Measurements from ENCODE around the gene FASTKD1. TPM values are rescaled to one million over a fixed set of nuclear protein-coding genes. Genes with fewer than 3 reads are reported as not detected.
"Not testable (repeated sequence)": the region's sequence is repeated elsewhere in the genome, so short reads cannot be mapped to it uniquely, and the experiment has no call there.

The FASTKD1 gene
- total RNA-seq, 1 experiment from 2014 or later: 23.8 TPM

DNA sequence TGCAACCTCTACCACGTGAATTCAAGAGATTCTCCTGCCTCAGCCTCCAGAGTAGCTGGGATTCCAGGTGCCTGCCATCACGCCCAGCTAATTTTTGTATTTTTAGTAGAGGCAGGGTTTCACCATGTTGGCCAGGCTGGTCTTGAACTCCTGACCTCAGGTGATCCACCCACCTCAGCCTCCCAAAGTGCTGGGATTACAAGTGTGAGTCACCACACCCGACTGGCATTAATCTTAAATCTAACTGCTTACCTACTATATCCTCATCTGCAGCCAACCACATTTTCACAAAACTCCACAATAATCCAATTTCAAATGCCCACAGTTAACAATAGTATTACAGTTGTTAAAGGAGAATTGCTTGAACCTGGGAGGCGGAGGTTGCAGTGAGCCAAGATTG is 2.9 kb downstream of the FASTKD1 start:
- not testable (repeated sequence) for DNase-seq (ENCODE audit: low read depth)

GRCh38 chr2:169569948-169570347 is 3.7 kb downstream of the FASTKD1 start:
- no peak for DNase-seq (ENCODE audit: low read depth)

GRCh38 chr2:169565686-169566085 is 8.0 kb downstream of the FASTKD1 start:
- DNase-seq (ENCODE audit: low read depth): no peak

- no peak for DNase-seq (ENCODE audit: low read depth)
Observed at GRCh38 chr2:169562519-169562918, 11.1 kb downstream of the FASTKD1 start.

- DNase-seq (ENCODE audit: low read depth): not testable (repeated sequence)
Observed at GRCh38 chr2:169562084-169562483, 11.6 kb downstream of the FASTKD1 start.

DNA sequence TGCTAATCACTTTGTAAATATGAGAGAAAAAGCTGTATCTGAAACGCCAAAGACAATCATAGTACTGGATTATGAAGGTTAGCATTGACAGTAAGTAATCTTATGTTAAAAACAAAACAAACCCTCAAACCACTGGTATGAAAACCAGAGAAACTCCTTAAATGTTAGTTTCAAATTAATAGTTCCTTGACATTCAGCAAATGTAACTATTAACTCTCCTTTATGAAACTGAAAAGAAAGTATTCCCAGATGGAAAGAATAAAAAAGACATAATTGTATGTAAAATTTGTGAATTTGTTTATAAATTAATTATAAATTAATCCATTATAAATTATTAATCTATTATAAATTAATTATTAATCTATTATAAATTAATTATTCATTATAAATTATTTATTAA is 12.3 kb downstream of the FASTKD1 start:
- no peak for DNase-seq (ENCODE audit: low read depth)

GRCh38 chr2:169546756-169547155 is 26.9 kb downstream of the FASTKD1 start:
- DNase-seq (ENCODE audit: low read depth): no peak

DNA sequence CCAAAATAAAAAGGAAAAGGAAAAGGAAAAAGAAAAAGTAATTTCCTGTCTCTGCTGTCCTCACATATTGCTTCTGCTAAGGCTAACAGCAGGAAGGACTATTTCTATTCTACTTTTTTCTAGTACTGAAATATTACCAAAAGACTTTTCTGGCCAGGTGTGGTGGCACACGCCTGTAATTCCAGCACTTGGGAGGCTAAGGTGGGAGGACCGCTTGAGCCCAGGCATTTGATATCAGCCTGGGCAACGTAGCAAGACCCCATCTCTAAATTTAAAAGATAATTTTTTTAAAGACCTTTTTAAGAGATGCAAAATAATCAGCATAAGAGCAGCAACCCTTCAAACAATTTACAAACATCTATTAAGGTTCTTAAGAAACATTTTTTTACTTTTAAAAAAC is 31.2 kb downstream of the FASTKD1 start:
- no peak for DNase-seq (ENCODE audit: low read depth)

DNA sequence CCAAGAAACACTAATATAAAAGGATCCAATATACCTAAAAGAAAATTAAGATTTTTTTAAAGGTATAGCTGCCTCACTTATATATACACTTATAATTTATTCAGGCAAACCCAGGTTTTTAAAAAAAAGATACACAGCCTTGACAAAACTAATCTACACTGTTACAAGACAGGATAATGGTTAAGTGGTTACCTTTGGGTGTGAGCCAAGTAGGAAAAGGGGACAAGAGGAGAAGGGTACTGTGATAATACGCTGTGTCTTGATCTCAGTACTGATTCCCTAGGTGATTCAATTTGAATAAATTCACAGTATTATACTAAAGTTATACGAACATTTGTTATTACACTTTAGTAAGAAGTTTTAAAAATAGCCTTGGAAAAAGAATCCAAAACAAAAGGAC is 33.5 kb downstream of the FASTKD1 start:
- no peak for DNase-seq (ENCODE audit: low read depth)

GRCh38 chr2:169539460-169539859 is 34.2 kb downstream of the FASTKD1 start:
- DNase-seq (ENCODE audit: low read depth): not testable (repeated sequence)

DNA sequence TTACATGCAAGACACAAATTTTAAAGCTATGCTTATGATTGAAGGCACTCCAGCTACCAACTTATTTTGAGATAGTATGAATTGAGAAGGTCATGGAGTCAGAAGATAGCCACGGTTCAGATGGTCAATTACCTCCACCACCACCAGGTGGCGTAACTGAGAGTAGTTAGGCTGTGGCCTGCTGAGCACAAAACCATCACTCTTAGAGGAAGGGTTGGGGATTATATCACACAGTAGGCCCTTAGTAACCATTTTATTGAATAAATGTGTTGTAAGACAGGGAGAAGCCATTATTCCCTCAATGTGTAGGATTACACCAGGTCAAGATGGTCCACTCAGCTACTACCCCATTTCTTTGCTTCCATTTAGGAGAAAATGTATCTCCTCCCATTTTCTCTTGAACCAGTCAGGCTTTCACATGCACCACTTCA is 45.4 kb downstream of the FASTKD1 start:
- DNase-seq (ENCODE audit: low read depth): peak; percentile 60

DNA sequence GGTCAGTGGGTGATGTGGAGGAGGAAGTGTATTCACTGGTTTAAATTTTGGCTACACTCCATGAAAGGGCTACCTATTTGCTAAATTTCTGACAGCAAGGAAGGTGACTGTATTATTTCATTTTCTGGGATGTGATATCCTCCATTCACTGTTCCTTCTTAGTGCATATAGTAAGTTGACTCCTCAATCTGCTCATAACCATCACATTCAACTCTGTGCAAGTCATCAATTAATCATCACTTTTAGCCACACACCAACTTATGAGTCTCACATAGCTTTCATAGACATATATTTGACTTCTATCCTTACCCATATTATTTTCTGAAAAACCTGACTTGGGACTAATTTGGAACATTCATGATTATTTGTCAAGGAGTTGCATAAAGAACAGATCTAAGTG is 47.2 kb downstream of the FASTKD1 start:
- DNase-seq (ENCODE audit: low read depth): no peak

GRCh38 chr2:169525434-169525833 is 48.2 kb downstream of the FASTKD1 start:
- DNase-seq (ENCODE audit: low read depth): no peak

DNA sequence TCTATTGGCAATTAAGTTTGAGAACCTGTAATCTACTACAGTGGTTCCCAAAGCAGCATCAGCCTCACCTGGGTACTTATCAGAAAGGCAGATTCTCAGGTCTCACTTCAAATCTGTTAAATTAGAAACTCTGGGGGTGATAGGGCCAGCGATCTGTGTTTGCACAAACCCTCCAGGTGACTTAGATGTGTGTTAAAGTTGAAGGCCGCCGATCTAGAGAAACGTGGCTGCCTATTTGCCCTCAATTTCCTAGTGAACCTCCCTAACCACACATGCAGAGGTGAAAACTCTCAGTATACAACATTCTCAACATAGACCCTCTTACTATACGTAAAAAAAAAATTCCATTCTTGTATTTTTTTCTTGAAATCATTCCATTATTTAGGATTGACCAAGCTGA is 50.0 kb downstream of the FASTKD1 start:
- no peak for DNase-seq (ENCODE audit: low read depth)

- DNase-seq (ENCODE audit: low read depth): no peak
Observed at GRCh38 chr2:169520896-169521295, 52.8 kb downstream of the FASTKD1 start.

DNA sequence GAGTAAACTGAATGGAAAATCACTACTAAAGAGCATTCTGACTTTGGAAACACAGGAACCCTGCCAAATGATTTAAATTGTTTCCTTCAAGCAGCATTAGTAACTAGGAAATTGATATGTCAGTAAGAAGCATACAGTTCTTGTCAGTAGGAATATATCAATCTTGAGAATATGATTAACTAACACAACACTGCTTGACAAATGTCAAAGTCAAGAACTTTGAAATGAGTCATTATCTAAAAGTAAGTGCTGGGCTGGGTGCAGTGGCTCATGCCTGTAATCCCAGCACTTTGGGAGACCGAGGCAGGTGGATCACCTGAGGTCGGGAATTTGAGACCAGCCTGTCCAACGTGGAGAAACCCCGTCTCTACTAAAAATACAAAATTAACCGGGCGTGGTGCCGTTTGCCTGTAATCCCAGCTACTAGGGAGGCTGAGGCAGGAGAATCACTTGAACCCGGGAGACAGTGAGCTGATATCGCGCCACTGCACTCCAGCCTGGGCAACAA is 57.1 kb downstream of the FASTKD1 start:
- not testable (repeated sequence) for DNase-seq (ENCODE audit: low read depth)

DNA sequence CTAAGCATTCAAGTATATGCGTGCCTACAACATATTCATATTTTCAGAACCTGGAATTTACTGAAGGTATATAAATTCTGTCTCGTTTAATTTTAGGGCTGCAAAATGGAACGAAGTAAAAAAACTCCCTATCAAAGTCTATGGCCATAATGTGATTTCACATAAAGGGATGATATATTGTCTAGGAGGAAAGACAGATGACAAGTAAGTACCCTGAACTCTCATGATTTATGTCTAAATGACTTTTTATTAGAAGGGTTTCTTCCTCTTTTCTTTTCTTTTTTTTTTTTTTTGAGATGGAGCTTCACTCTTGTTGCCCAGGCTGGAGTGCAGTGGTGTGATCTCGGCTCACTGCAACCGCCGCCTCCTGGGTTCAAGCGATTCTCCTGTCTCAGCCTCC is 58.9 kb downstream of the FASTKD1 start:
- not testable (repeated sequence) for DNase-seq (ENCODE audit: low read depth)

- no peak for DNase-seq (ENCODE audit: low read depth)
Observed at GRCh38 chr2:169513926-169514325, 59.7 kb downstream of the FASTKD1 start.

DNA sequence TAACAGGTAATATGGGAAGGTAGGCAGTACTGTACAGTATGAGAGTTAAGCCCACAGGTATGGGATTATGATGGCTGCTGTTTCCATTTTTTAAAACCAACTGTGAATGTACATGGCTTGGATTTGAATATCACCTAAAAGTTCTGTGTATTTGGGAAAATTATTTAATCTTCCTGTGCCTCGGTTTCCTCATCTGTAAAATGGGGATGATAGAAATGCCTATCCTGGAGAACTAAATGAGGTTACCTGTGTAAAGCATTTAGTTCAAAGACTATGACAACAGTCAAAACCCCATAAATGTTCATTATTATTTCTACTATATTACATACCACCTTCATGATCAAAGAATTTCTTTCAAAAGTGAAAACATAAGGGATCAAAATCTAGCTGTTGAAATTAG is 60.6 kb downstream of the FASTKD1 start:
- DNase-seq (ENCODE audit: low read depth): no peak

DNA sequence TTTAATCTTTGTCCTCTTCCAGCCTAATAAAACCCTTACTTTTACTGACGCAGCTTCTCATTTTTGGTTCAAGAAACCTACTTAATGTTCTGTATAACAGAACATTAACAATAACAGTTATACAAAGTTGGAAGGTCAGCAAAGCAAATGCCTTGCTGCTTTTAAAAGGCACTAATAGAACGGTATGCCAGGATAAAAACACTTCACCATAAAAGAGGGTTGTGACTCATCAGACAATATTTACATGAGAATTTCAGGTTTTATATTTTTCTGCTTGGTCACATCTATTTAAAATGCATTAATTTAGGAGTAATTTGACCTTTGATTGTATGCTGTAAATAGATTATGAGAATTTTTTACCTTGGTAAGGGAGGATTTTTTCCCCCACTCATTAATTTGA is 61.1 kb downstream of the FASTKD1 start:
- no peak for DNase-seq (ENCODE audit: low read depth)

DNA sequence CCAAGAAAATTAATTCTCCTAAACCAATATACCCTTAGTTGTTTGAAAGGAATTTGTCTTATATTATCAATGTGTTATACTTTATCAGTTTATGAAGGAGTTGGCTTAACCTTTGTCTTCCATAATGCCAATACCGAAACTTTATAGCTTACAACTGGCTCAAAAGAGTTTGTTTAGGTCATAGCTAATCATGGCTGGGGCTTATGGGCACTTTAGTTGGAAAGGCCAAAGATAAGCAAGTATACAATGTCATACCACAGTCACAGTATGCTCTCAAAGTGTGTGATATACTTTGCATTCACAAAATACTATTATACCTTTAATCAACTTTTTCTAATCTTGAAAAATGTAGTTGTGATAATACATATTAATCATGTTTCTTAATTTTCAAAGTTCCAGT is 61.8 kb downstream of the FASTKD1 start:
- DNase-seq (ENCODE audit: low read depth): no peak

GRCh38 chr2:169510496-169510895 is 63.2 kb downstream of the FASTKD1 start:
- no peak for DNase-seq (ENCODE audit: low read depth)

DNA sequence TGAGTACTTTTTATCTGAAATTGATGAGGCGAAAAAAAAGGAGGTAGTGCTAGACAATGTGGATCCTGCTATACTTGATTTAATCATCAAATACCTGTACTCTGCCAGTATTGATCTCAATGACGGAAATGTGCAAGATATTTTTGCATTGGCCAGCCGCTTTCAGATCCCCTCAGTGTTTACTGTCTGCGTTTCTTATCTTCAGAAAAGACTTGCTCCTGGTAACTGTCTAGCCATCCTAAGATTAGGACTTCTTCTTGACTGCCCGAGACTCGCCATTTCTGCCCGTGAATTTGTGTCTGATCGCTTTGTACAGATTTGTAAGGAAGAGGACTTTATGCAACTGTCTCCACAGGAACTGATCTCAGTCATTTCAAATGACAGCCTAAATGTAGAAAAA is 63.7 kb downstream of the FASTKD1 start:
- DNase-seq (ENCODE audit: low read depth): no peak

GRCh38 chr2:169509298-169509885 is 64.3 kb downstream of the FASTKD1 start, which contains the start of gene KLHL41:
KLHL41 (plus strand) TSS chr2:169509702; CDS start chr2:169509779, 77 bp downstream.
- DNase-seq (ENCODE audit: low read depth): no peak

Data from RPMI7951 (cell line).